ENCODE data around the gene ELAVL1. TPM values are rescaled to one million over a fixed set of nuclear protein-coding genes. Genes with fewer than 3 reads are reported as not detected.

ELAVL1 gene
- total RNA-seq, 2 experiments from 2014 or later: 161 to 164 TPM

DNA sequence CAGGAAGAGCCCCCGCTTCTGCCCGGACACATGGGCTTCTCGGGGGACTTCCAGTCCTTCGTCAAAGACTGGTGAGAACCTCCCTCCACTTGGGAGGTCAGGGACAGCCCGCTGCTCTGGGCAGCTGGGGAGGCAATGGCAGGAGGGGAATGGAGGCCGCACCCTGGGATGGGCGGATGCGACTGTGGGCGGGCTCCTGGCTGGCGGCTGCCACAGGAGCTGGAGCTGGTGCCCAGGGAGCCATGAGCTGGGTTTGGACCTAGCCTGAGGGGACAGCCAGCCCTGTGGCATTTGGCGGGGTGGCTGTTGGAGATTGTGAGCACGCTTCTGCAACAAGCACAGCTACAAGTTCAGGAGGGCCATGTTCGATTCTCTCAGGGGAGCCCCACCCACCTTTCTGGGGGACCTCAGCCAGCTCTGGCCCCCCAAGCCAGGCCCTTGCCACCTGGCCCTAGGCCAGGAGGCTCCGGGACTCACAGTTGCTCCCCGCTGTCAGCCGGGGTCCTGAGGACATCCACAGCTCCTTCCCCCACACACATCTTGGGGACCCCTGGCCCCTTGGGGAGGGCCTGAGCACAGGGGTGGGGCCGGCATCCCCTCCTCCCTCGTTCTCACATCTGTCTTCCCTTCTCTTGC, 93.8 kb downstream of the ELAVL1 start:
- DNase-seq (no peak), ATAC-seq (no peak)
- H3K4me1 Mint-ChIP-seq (ENCODE audit: low read depth): peaks cover 7% of the 10 kb centered on the region
- intact Hi-C loops (cut with micrococcal nuclease): no loop called here
- POLR2A ChIA-PET: interaction anchor here (0.5 kb wide), 1 partner anchor 53 kb away, joined by 3 read pairs; no protein-coding TSS in a partner anchor
- H3K27ac Mint-ChIP-seq: no peak overlapping the region
- peaks cover 19% of the 10 kb centered on the region for H3K36me3 Mint-ChIP-seq (ENCODE audit: low read depth)
- H3K9me3 Mint-ChIP-seq: no peaks in the 10 kb centered on the region
- H3K27me3 Mint-ChIP-seq: peaks cover 8% of the 10 kb centered on the region
- no peak for TF ChIP-seq CTCF (IDR thresholded peaks at IDR 0.05)
- CTCF ChIA-PET: no interaction called here
- no peak overlapping the region for H3K4me3 Mint-ChIP-seq

- H3K4me1 Mint-ChIP-seq (ENCODE audit: low read depth): peaks cover 8% of the 10 kb centered on the region
- ATAC-seq (no peak), DNase-seq (no peak)
- CTCF ChIA-PET: interaction anchor here (1.1 kb wide), 1 partner anchor 41 kb away, joined by 3 read pairs; no protein-coding TSS in a partner anchor
- no peaks in the 10 kb centered on the region for H3K9me3 Mint-ChIP-seq
- peaks cover 23% of the 10 kb centered on the region for H3K36me3 Mint-ChIP-seq (ENCODE audit: low read depth)
- no peak overlapping the region for H3K4me3 Mint-ChIP-seq
- TF ChIP-seq CTCF (IDR thresholded peaks at IDR 0.05): no peak
- H3K27ac Mint-ChIP-seq: no peak overlapping the region
- POLR2A ChIA-PET: interaction anchor here (0.9 kb wide), 1 partner anchor 48 kb away, joined by 3 read pairs; no protein-coding TSS in a partner anchor
- H3K27me3 Mint-ChIP-seq: peaks cover 3% of the 10 kb centered on the region
- intact Hi-C loops (cut with micrococcal nuclease): no loop called here
Observed at GRCh38 chr19:7910321-7911161, 94.9 kb downstream of the ELAVL1 start.

DNA sequence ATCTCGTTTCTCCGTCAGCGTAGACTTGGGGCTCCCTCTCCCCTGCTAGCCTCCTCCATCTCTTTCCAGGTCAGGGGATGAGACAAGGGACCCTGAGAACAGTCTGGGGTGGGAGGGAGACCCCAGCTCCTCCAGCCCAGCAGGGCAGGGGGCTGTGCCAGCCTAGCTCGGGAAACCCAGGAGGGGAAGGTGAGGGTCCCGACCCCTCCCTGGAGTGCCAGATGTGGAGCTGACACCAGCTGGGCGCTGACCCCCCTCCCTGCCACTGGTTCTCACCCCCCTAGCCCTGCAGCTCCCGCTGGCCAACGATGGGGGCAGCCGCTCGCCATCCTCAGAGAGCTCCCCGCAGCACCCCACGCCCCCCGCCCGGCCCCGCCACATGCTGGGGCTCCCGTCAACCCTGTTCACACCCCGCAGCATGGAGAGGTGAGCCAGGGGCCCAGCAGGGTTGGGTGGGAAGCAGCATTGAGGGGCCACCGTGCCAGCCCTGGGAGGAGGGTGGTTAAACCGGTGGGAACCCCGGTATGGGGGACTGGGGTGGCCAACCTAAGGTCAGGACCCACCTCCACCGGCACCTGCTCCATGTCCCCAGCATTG, 95.9 kb downstream of the ELAVL1 start:
- ATAC-seq (no peak), DNase-seq (no peak)
- intact Hi-C loops (cut with micrococcal nuclease): no loop called here
- TF ChIP-seq CTCF (IDR thresholded peaks at IDR 0.05): no peak
- Mint-ChIP-seq H3K36me3 (ENCODE audit: low read depth) (peaks cover 30% of the 10 kb centered on the region), H3K4me1 (ENCODE audit: low read depth) (peaks cover 14% of the 10 kb centered on the region), H3K9me3 (no peaks in the 10 kb centered on the region), H3K27ac (no peak overlapping the region), H3K4me3 (no peak overlapping the region), H3K27me3 (no peaks in the 10 kb centered on the region)
- POLR2A ChIA-PET: interaction anchor here (0.8 to 2.7 kb wide), 2 partner anchors 8 to 392 kb away, joined by 3 to 13 read pairs; no protein-coding TSS in a partner anchor
- CTCF ChIA-PET: interaction anchor here (1.1 kb wide), 1 partner anchor 40 kb away, joined by 3 read pairs; no protein-coding TSS in a partner anchor

DNA sequence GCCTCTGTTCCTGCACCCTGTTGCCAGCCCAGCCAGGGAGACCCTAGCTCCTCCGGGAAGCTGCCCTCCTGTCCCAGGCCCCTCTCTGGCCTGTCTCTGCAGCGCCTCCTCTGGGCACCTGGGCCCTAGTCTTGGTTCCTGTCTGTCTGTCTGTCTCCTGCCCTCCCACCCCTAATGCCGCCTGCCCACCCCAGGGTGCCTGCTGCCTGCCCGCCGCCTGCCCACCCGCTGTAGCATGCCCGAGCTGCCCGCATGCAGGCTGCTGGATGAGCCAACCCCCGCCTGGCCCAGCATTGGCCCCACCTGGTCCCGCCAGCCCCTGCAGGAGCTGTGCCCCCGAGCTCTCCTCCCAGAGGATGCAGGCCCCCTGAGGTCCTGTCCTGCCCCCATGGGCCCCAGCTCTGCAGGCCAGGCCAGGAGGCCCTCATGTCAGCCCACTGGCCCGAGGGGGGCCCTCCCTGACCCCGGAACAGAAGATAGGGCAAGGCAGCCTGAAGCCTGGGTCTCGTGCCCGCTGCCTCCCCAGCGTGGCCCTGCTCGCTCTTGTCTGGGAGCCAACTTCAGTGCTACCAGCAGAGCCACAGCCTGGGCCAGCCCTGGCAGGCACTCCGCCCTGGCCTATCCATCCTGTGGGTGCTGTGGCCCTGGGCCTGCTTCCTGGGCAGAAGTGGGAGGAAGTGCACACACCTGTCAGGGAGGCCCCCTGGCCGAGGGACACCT, 96.5 kb downstream of the ELAVL1 start:
- no peaks in the 10 kb centered on the region for H3K9me3 Mint-ChIP-seq
- DNase-seq (no peak), ATAC-seq (no peak)
- no peak overlapping the region for H3K27ac Mint-ChIP-seq
- ChIA-PET POLR2A (interaction anchor here (0.8 to 2.7 kb wide), 2 partner anchors 9 to 392 kb away, joined by 3 to 13 read pairs; no protein-coding TSS in a partner anchor), CTCF (interaction anchor here (1.0 to 1.4 kb wide), 2 partner anchors 10 to 12 kb away, joined by 4 read pairs; partner anchors contain the start of gene SNAPC2)
- H3K36me3 Mint-ChIP-seq (ENCODE audit: low read depth): peaks cover 34% of the 10 kb centered on the region
- intact Hi-C loops (cut with micrococcal nuclease): no loop called here
- TF ChIP-seq CTCF (IDR thresholded peaks at IDR 0.05): no peak
- no peaks in the 10 kb centered on the region for H3K27me3 Mint-ChIP-seq
- H3K4me3 Mint-ChIP-seq: no peak overlapping the region
- peaks cover 15% of the 10 kb centered on the region for H3K4me1 Mint-ChIP-seq (ENCODE audit: low read depth)

Other genes with a start within 250 kb of the ELAVL1 start
- gene CLEC4M, start 242.4 kb downstream of the ELAVL1 start, total RNA-seq: not detected
- 1 to 10 TPM; 3.4 to 3.9 TPM for gene EVI5L, start 175.4 kb downstream of the ELAVL1 start, total RNA-seq
- gene PRR36, start 131.3 kb downstream of the ELAVL1 start, total RNA-seq: under 1 TPM in 1 of 2 experiments, not detected in 1; 0.20 TPM
- not detected for gene LRRC8E, start 117.1 kb downstream of the ELAVL1 start, total RNA-seq
- gene MAP2K7, start 101.8 kb downstream of the ELAVL1 start, total RNA-seq: 10 to 100 TPM; 36.8 to 37.0 TPM
- 1 to 10 TPM; 5.1 to 5.9 TPM for gene TGFBR3L, start 90.8 kb downstream of the ELAVL1 start, total RNA-seq
- gene SNAPC2, start 85.3 kb downstream of the ELAVL1 start, total RNA-seq: 10 to 100 TPM; 16.0 to 18.2 TPM
- gene CTXN1, start 79.5 kb downstream of the ELAVL1 start, total RNA-seq: under 1 TPM; 0.74 to 0.87 TPM
- 10 to 100 TPM; 92.3 to 95.5 TPM for gene TIMM44, start 62.0 kb downstream of the ELAVL1 start, total RNA-seq
- under 1 TPM in 1 of 2 experiments, not detected in 1; 0.29 TPM for gene CCL25, start 47.1 kb upstream of the ELAVL1 start, total RNA-seq
- under 1 TPM in 1 of 2 experiments, not detected in 1; 0.02 TPM for gene FBN3, start 144.0 kb upstream of the ELAVL1 start, total RNA-seq
- 10 to 100 TPM; 15.5 to 19.7 TPM for gene CERS4, start 203.7 kb upstream of the ELAVL1 start, total RNA-seq